Neutrophil (primary cell): ENCODE results near the gene SART1.

Experiments
- H3K27ac ChIP-seq: fragments of 200-600 bp; sonication (generic); 2 replicates; pipeline ENCODE4 v1.5.1; 2016; ENCODE audit warnings: mild to moderate bottlenecking, moderate library complexity
- H3K27me3 ChIP-seq: fragments of 200-600 bp; sonication (generic); 2 replicates; pipeline ENCODE4 v1.6.0; 2016; ENCODE audit warnings: mild to moderate bottlenecking
- H3K36me3 ChIP-seq: fragments of 200-600 bp; sonication (generic); 2 replicates; pipeline ENCODE4 v1.5.1; 2017
- H3K4me1 ChIP-seq, 2 experiments: fragments of 200-600 bp in 1 of 2; sonication (generic) in 1 of 2; 1 replicate in 1 of 2; 2 replicates in 1 of 2; pipeline versions ENCODE4 v1.5.1 to v1.6.1; 2013 to 2016; ENCODE audit warnings: low read depth in 1 of 2, low read length in 1 of 2, mild to moderate bottlenecking in 1 of 2, moderate library complexity in 1 of 2; ENCODE audit not compliant: control insufficient read depth in 1 of 2, insufficient read depth in 1 of 2
- H3K4me3 ChIP-seq, 2 experiments: fragments of 200-600 bp in 1 of 2; sonication (generic) in 1 of 2; 1 replicate in 1 of 2; 2 replicates in 1 of 2; pipeline ENCODE4 v1.5.1; 2013 to 2016; ENCODE audit warnings: low read depth in 1 of 2, low read length in 1 of 2, mild to moderate bottlenecking in 1 of 2, moderate library complexity in 1 of 2
- H3K9me3 ChIP-seq: fragments of 200-600 bp; sonication (generic); 2 replicates; pipeline ENCODE4 v1.5.1; 2016
- CTCF ChIP-seq: fragments of 200-600 bp; sonication (generic); IDR thresholded peaks from 2 replicates; pipeline ENCODE4 v1.5.1; 2016; ENCODE audit warnings: antibody characterized with exemption

The SART1 gene

DNA sequence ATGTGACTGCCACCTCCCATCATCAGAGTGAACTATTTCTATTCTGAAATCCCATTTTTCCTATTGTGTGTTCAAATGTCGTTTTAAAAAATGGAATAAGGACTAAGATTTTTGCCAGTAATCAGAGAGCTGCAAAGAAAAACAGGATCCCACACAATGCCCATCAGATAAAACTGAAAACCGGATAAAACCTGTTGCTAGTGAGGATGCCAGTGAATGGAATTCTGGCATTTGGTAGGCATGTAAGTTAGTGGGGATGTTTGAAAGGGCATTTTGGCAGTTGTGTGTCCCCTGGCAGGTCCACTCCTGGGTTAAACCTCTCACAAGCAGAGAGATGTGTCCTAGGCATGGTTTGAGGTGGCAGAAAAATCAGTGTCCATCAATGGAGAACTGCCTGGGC lies 36.1 kb upstream of the SART1 start:
- Histone ChIP-seq H3K4me3 (no peak overlapping the region), H3K4me1 (peaks cover 27% of the 10 kb centered on the region in 2 experiments), H3K27me3 (no peaks in the 10 kb centered on the region), H3K27ac (no peak overlapping the region), H3K9me3 (no peaks in the 10 kb centered on the region), H3K36me3 (peaks cover 20% of the 10 kb centered on the region)
- no peak for TF ChIP-seq CTCF

- no peaks in the 10 kb centered on the region for H3K9me3 ChIP-seq
- peaks cover 18 to 20% of the 10 kb centered on the region in 2 experiments for H3K4me1 ChIP-seq
- no peaks in the 10 kb centered on the region for H3K27me3 ChIP-seq
- H3K36me3 ChIP-seq, result peaks cover 8% of the 10 kb centered on the region
- peak overlapping the region; percentile 56 to 58 for H3K4me3 ChIP-seq
- no peak for TF ChIP-seq CTCF
- H3K27ac ChIP-seq, result peak overlapping the region; percentile 92
Observed at GRCh38 chr11:65927904-65928397, 33.6 kb upstream of the SART1 start.

DNA sequence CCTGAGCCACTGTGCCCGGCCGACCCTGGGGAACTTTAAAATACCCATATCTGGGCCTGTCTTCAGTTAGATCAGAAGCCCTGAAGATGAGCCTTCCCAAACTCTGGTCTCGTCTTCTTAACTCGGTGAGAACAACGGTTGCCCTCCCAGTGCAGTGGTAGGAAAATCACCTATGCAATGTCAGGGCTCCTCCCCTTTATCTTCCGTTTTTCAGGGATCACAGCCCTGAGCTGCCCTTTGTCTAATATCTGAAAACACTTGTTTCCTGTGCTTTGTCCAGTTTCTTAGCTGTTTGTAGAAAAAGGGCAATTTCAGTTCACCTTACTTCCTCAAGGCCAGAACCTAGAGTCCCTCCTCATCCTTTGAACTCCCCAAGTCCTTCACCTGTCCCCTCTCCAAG lies 32.9 kb upstream of the SART1 start:
- Histone ChIP-seq H3K36me3 (peaks cover 1% of the 10 kb centered on the region), H3K9me3 (no peaks in the 10 kb centered on the region), H3K4me1 (peaks cover 18 to 20% of the 10 kb centered on the region in 2 experiments), H3K27me3 (no peaks in the 10 kb centered on the region), H3K27ac (peak overlapping the region; percentile 92), H3K4me3 (peak overlapping the region; percentile 56 to 58)
- TF ChIP-seq CTCF, result no peak

- H3K4me1 ChIP-seq, result peaks cover 18 to 20% of the 10 kb centered on the region in 2 experiments
Observed at GRCh38 chr11:65931773-65932557, 29.6 kb upstream of the SART1 start.

DNA sequence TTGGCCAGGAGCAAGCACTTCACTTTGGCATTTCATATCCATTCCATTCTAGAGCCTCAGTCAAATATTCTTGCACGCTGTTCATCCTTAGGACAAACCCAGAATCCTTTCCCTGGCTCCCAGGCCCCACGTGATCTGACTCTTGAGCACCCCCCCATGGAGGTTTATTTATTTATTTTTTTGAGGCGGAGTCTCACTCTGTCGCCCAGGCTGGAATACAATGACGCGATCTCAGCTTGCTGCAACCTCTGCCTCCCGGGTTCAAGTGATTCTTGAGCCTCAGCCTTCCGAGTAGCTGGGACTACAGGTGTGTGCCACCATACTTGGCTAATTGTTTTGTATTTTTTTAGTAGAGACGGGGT lies 29.0 kb upstream of the SART1 start:
- TF ChIP-seq CTCF, result no peak

More at GRCh38 chr11:65931773-65932557, 29.6 kb upstream of the SART1 start:
- no peak for TF ChIP-seq CTCF
- Histone ChIP-seq H3K27me3 (no peaks in the 10 kb centered on the region), H3K27ac (no peak overlapping the region), H3K36me3 (no peaks in the 10 kb centered on the region), H3K9me3 (no peaks in the 10 kb centered on the region), H3K4me3 (no peak overlapping the region)

More for the DNA sequence above, 29.0 kb upstream of the SART1 start:
- H3K36me3 ChIP-seq, result no peaks in the 10 kb centered on the region
- H3K9me3 ChIP-seq, result no peaks in the 10 kb centered on the region
- no peak overlapping the region for H3K27ac ChIP-seq
- no peak overlapping the region for H3K4me3 ChIP-seq
- peaks cover under 1% of the 10 kb centered on the region for H3K27me3 ChIP-seq
- peaks cover 13 to 14% of the 10 kb centered on the region in 2 experiments for H3K4me1 ChIP-seq
